ENCODE results near the gene LCNL1. TPM values are rescaled to one million over a fixed set of nuclear protein-coding genes. Genes with fewer than 3 reads are reported as not detected.
A peak's percentile ranks its signal among the peaks of the same experiment; 100 is the strongest.

Gene LCNL1
- total and polyA plus RNA-seq, 9 donors, result 0.12 to 1.3 (median 0.42) TPM

DNA sequence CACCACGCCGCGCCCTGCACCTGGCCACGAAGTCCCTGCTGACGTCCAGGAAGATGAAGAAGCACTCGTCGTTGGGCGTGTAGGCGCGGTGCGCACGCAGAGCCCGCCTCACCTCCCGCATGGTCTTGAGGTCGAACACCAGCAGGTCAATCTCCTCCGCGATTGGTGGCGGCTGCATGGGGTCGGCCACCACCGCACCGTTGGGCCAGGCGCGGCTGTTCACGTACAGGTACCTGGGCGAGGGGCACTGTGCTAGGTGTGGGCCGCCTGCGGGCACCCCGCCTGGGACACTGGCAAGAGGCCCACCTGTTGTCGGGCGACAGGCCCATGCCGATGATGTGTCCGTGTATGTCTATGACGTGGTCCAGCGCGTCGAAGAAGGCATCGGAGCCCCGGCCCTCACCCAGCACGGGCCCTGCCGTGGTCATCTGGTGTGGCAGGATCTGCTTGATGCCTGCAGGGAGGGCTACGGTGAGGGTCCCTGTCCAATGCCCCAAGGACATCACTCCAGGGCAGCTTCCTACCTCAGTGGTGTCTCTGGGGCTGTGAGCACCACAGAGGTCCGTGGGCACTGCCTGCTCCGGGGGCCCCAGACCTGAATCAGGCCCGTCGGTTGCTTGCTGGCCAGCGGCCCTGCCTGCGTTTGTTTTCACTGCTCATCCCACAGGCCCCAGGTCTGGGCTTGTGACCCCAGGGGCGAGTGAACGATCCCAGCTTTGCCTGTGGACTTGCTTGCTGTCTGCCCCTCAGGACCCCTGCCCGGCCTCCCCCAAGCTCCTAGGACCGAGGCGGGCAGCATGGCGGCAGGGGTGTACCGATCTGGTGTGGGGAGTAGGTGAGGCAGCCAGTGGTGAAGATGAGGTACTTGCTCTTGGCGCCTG is 41.3 kb upstream of the LCNL1 start:
- Histone ChIP-seq H3K27ac (ENCODE audit: low read length) (no peak overlapping the region), H3K27me3 (ENCODE audit: control insufficient read depth, insufficient read depth, low read length) (no peaks in the 10 kb centered on the region), H3K9me3 (replicated peaks; ENCODE audit: control insufficient read depth, low read depth, low read length) (no peaks in the 10 kb centered on the region), H3K4me1 (ENCODE audit: control insufficient read depth, insufficient read depth, low read length) (peaks cover 28% of the 10 kb centered on the region), H3K36me3 (ENCODE audit: control insufficient read depth, insufficient read depth, low read length) (peaks cover 47% of the 10 kb centered on the region), H3K4me3 (ENCODE audit: low read length) (no peak overlapping the region)
- WGBS (ENCODE audit: insufficient coverage), result 93% methylated on average over 53 of the region's 55 CpGs
- DNase-seq, result no peak

DNA sequence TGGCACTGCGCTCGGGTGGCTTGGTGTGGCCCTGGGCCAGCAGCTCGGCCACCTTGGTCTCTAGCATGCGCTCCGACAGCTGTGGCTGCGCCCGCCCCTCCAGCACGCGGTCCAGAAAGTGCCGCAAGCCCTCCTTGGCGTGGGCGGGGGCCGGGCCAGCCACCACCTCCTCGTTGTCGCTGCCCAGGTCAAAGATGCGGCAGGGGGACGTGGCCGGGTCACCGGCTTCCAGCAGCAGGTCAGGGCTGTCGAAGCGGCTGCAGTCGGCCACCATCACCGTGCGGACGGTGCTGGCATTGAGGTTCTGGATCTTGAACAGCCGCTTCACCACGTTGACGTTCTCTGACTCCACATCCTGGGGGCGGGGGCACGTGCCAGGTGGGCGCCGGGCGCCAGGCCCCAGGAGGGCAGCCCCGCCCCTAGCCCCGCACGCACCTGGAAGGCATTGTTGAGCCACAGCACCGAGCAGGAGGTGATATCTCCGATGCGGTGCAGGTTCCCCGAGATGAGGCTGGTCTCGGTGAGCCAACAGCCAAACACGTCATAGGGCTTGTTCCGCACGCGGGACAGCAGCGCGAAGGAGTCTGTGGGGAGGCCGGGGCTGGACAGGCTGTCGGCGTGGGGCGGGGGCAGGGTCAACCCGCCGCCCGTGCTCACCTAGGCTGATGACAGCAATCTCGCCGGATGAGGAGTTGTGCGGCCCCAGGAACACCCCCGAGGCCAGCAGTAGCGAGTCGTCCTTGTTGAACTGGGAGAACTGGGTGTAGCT is 40.5 kb upstream of the LCNL1 start:
- Histone ChIP-seq H3K36me3 (ENCODE audit: control insufficient read depth, insufficient read depth, low read length) (peaks cover 45% of the 10 kb centered on the region), H3K4me3 (ENCODE audit: low read length) (no peak overlapping the region), H3K9me3 (replicated peaks; ENCODE audit: control insufficient read depth, low read depth, low read length) (no peaks in the 10 kb centered on the region), H3K27ac (ENCODE audit: low read length) (no peak overlapping the region), H3K4me1 (ENCODE audit: control insufficient read depth, insufficient read depth, low read length) (peaks cover 36% of the 10 kb centered on the region), H3K27me3 (ENCODE audit: control insufficient read depth, insufficient read depth, low read length) (no peaks in the 10 kb centered on the region)
- no peak for DNase-seq
- 89% methylated on average over 60 of the region's 60 CpGs for WGBS (ENCODE audit: insufficient coverage)

DNA sequence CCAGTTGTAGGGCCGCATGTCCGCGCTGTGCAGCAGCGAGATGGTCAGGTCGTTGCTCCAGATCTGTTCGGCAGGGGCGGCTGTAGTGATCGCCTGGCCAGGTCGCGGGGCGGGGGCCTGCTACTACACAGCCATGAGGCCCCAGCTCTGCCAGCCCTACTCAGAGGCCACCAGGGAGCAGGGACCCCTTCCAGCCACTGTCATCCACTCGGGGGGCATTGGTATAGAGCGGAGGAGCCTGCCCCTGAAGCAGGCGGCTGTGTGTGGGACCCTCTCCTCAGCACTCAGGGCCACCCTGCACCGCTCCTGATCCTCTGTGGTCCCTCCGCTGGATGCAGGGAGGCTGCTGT is 39.9 kb upstream of the LCNL1 start:
- Histone ChIP-seq H3K4me1 (ENCODE audit: control insufficient read depth, insufficient read depth, low read length) (peaks cover 42% of the 10 kb centered on the region), H3K27ac (ENCODE audit: low read length) (no peak overlapping the region), H3K9me3 (replicated peaks; ENCODE audit: control insufficient read depth, low read depth, low read length) (no peaks in the 10 kb centered on the region), H3K27me3 (ENCODE audit: control insufficient read depth, insufficient read depth, low read length) (no peaks in the 10 kb centered on the region), H3K4me3 (ENCODE audit: low read length) (no peak overlapping the region), H3K36me3 (ENCODE audit: control insufficient read depth, insufficient read depth, low read length) (peaks cover 41% of the 10 kb centered on the region)
- WGBS (ENCODE audit: insufficient coverage), result 80% methylated on average over 8 of the region's 16 CpGs
- no peak for DNase-seq

DNA sequence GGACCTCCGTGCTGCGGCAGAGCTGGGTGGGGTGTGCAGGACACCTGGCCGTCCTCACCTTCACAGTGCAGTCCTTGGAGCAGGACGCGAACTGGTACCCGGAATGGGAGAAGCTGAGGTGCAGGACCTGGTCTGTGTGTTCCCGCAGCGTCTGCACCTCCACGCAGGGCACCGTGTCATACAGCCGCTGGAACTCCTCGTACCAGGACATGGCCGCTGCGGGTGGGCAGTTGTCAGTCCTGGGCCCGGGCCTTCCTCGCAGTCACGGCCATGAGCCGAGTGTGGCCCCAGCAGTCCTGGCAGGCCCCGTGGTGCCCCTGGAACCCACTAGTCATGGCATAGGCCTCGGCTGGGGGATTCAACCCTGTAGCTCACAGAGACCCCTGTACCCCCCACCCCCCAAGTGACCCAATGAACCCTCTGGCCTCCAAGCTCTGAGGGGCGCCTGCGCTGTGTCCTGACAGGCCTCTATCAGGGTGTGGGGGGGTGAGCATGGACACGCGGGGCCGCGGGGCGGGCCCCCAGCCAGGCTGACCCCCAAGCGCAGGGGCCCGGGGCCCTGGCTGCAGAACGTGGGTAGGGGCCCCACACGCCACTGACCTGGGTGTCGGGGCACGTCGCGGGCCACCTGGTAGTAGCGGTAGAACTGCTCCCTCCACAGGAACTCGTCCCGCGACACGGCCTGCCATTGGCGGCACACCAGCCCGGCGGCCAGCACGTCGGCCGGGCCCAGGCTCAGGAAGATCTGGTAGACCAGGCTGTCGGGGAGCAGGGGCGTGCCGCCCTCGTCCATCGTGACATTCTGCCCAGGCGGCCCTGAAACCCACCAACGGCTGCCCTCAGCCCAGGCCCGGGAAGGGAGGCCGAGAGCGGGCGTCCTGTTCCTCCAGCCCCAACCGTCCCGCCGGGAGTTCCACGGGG is 39.2 kb upstream of the LCNL1 start:
- Histone ChIP-seq H3K9me3 (replicated peaks; ENCODE audit: control insufficient read depth, low read depth, low read length) (no peaks in the 10 kb centered on the region), H3K4me3 (ENCODE audit: low read length) (peak overlapping the region; percentile 84), H3K36me3 (ENCODE audit: control insufficient read depth, insufficient read depth, low read length) (peaks cover 41% of the 10 kb centered on the region), H3K27ac (ENCODE audit: low read length) (peak overlapping the region; percentile 59), H3K4me1 (ENCODE audit: control insufficient read depth, insufficient read depth, low read length) (peaks cover 47% of the 10 kb centered on the region), H3K27me3 (ENCODE audit: control insufficient read depth, insufficient read depth, low read length) (no peaks in the 10 kb centered on the region)
- 18% methylated on average over 57 of the region's 61 CpGs for WGBS (ENCODE audit: insufficient coverage)
- no peak for DNase-seq

DNA sequence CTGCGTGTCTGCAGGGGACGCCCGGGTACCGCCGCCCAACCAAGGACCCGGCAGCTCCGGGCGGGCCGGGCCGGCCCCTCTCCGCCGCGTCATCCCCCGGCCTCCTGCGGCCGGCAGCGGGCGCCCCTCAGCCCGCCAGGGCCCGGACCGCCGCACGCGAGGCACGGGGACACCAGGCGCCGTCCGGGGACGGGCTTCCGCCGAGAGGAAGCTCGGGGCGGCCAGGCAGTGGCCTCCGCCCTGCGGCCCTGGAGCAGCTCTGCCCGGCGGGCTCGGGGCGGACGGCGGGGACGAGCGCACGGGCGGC is 38.6 kb upstream of the LCNL1 start:
- Histone ChIP-seq H3K4me3 (ENCODE audit: low read length) (peak overlapping the region; percentile 84), H3K27ac (ENCODE audit: low read length) (peak overlapping the region; percentile 59), H3K27me3 (ENCODE audit: control insufficient read depth, insufficient read depth, low read length) (no peaks in the 10 kb centered on the region), H3K9me3 (replicated peaks; ENCODE audit: control insufficient read depth, low read depth, low read length) (no peaks in the 10 kb centered on the region), H3K4me1 (ENCODE audit: control insufficient read depth, insufficient read depth, low read length) (peaks cover 48% of the 10 kb centered on the region), H3K36me3 (ENCODE audit: control insufficient read depth, insufficient read depth, low read length) (peaks cover 38% of the 10 kb centered on the region)
- DNase-seq, result no peak
- under 1% methylated on average over 45 of the region's 45 CpGs for WGBS (ENCODE audit: insufficient coverage)

DNA sequence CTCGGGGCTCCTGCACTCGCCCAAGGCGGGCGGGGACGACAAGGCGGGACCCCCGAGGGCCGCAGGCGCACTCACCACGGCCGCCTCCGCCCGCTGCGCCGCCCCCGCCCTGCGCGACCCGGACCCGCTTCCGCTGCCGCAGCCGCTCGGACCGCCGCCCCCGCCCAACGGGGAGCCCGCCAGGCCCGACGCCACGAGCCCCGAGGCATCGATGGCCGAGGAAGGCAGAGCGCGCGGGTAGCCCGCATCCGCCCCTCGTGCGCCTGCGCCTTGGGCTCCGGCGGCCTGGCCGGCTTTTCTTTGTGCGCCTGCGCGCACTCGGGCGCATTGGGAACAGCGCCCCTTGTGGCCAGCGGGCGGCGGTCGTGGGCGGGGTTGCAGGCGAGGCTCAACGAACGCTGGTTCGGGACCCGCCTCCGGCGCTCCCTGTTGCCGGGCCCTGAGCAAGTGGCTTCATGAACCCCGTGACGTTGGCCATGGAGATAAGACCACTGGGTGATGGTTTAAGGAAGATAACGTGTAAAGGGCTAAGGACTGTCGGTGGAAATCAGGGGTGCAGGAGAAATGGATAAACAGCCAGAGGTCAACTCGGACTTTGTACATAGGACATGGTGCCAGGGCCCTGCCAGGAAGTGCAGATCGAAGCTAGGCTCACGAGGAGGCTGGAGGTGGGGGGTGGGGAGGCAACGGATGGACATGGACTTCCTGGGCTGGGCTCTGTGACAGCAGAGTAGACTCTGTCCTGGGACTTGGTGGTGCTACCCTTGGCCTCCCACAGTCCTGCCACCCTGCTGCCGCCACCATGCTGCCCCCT is 38.1 kb upstream of the LCNL1 start, which contains the start of the genes C8G and FBXW5:
C8G (plus strand) TSS at position 725 of the 814 bp plus-strand sequence; CDS start at position 803, 78 bp downstream.
FBXW5 (minus strand) TSS at position 220 of the 814 bp plus-strand sequence. CDS start 655 bp downstream, outside the sequence.
- Histone ChIP-seq H3K9me3 (replicated peaks; ENCODE audit: control insufficient read depth, low read depth, low read length) (no peaks in the 10 kb centered on the region), H3K27me3 (ENCODE audit: control insufficient read depth, insufficient read depth, low read length) (no peaks in the 10 kb centered on the region), H3K36me3 (ENCODE audit: control insufficient read depth, insufficient read depth, low read length) (peaks cover 35% of the 10 kb centered on the region), H3K4me3 (ENCODE audit: low read length) (peak within 1 kb of the TSS; percentile 84), H3K27ac (ENCODE audit: low read length) (peak within 1 kb of the TSS; percentile 59), H3K4me1 (ENCODE audit: control insufficient read depth, insufficient read depth, low read length) (peaks cover 53% of the 10 kb centered on the region)
- peak; percentile 98 for DNase-seq
- WGBS (ENCODE audit: insufficient coverage), result 3% methylated on average over 73 of the region's 74 CpGs

DNA sequence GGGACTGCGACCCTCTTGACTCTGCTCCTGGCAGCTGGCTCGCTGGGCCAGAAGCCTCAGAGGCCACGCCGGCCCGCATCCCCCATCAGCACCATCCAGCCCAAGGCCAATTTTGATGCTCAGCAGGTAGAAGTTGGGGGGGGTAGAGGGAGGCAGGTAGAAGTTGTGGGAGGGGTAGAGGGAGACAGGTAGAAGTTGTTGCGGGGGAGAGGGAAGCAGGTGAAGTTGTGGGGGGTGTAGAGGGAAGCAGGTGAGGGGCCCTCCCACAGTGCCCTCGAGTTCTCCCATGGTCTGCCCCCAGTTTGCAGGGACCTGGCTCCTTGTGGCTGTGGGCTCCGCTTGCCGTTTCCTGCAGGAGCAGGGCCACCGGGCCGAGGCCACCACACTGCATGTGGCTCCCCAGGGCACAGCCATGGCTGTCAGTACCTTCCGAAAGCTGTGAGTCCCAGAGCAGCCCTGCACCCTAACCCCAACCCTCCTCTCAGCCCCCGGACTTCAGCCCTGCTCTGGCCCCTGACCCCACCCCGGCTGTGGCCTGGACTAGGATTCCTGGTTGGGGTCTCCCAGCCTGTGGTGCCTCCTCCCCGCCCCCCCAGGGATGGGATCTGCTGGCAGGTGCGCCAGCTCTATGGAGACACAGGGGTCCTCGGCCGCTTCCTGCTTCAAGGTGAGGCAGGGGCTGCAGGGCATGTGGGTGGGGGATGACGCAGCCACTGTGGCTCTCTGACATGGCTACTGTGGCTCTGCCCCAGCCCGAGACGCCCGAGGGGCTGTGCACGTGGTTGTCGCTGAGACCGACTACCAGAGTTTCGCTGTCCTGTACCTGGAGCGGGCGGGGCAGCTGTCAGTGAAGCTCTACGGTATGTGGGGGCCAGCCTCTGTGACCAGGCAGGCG is 37.2 kb upstream of the LCNL1 start:
- Histone ChIP-seq H3K36me3 (ENCODE audit: control insufficient read depth, insufficient read depth, low read length) (peaks cover 26% of the 10 kb centered on the region), H3K4me1 (ENCODE audit: control insufficient read depth, insufficient read depth, low read length) (peaks cover 59% of the 10 kb centered on the region), H3K27me3 (ENCODE audit: control insufficient read depth, insufficient read depth, low read length) (no peaks in the 10 kb centered on the region), H3K27ac (ENCODE audit: low read length) (no peak overlapping the region), H3K9me3 (replicated peaks; ENCODE audit: control insufficient read depth, low read depth, low read length) (no peaks in the 10 kb centered on the region), H3K4me3 (ENCODE audit: low read length) (no peak overlapping the region)
- DNase-seq, result peak; percentile 32
- 81% methylated on average over 25 of the region's 30 CpGs for WGBS (ENCODE audit: insufficient coverage)

DNA sequence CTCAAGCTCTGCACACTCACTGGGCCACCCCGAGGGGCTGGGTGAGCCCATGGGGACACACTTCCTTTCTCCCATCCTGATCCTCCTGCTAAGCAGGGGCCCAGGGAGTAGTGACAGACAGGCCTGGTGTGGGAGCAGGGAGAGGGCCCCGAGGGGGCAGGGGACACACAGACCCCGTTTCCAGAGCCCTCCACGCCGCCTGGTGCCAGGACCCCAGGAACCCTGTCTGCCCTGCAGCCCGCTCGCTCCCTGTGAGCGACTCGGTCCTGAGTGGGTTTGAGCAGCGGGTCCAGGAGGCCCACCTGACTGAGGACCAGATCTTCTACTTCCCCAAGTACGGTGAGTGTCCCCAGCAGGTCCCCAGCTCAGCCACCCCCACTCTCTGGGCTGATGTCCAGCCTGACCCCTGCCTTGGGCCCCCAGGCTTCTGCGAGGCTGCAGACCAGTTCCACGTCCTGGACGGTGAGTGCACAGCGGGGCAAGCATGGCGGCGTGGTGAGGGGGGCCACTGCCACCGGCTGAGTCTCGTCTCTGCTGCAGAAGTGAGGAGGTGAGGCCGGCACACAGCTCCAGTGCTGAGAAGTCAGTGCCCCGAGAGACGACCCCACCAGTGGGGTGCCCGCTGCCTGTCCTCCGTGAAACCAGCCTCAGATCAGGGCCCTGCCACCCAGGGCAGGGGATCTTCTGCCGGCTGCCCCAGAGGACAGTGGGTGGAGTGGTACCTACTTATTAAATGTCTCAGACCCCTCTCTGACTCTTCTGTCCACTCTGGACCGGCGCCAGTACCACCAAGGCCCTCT is 36.4 kb upstream of the LCNL1 start:
- Histone ChIP-seq H3K27ac (ENCODE audit: low read length) (peak overlapping the region; percentile 83), H3K36me3 (ENCODE audit: control insufficient read depth, insufficient read depth, low read length) (peaks cover 19% of the 10 kb centered on the region), H3K4me1 (ENCODE audit: control insufficient read depth, insufficient read depth, low read length) (peaks cover 61% of the 10 kb centered on the region), H3K27me3 (ENCODE audit: control insufficient read depth, insufficient read depth, low read length) (no peaks in the 10 kb centered on the region), H3K4me3 (ENCODE audit: low read length) (no peak overlapping the region), H3K9me3 (replicated peaks; ENCODE audit: control insufficient read depth, low read depth, low read length) (no peaks in the 10 kb centered on the region)
- 62% methylated on average over 18 of the region's 27 CpGs for WGBS (ENCODE audit: insufficient coverage)
- no peak for DNase-seq

Measured in muscle of leg (tissue), 11 donors.